ENCODE results near the gene MORN1. TPM values are rescaled to one million over a fixed set of nuclear protein-coding genes. Genes with fewer than 3 reads are reported as not detected.

MORN1 gene
- total RNA-seq, 1 experiment from 2014 or later, result 5.4 TPM

DNA sequence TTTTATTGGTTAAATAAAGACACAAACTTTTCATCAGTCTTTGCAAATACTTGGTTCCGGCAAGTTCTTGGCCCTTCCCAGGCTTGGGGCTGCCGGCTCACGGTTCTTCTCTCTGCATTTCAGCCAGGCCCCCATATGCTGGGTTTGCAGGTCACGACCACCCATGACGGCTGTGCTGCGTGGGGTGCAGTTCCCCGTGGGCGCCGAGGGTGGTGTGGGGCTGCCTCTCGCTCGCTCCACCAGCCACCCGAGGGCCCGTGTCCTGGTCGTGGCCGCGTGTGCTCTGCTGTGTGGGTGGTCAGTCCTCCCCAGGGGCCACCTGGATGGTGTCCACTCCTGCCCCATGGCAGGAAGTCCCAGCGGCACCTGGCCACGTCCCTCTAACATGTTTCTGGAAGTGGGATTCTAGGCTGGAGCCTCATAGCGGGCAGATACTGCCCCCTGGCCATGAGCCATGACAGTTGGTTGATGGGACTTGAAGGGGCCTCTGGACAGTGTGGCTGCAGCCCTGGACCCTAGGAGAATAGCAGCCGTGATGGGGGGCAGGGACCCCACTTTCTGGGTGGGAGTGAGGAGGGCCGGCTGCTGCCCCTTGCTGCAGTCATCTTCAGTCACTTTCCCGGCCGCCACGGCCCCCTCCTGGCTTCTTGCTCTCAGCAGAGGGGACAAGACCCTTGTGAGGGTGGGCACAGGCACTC, 117.0 kb downstream of the MORN1 start:
- no peak for DNase-seq (ENCODE audit: low spot score)

DNA sequence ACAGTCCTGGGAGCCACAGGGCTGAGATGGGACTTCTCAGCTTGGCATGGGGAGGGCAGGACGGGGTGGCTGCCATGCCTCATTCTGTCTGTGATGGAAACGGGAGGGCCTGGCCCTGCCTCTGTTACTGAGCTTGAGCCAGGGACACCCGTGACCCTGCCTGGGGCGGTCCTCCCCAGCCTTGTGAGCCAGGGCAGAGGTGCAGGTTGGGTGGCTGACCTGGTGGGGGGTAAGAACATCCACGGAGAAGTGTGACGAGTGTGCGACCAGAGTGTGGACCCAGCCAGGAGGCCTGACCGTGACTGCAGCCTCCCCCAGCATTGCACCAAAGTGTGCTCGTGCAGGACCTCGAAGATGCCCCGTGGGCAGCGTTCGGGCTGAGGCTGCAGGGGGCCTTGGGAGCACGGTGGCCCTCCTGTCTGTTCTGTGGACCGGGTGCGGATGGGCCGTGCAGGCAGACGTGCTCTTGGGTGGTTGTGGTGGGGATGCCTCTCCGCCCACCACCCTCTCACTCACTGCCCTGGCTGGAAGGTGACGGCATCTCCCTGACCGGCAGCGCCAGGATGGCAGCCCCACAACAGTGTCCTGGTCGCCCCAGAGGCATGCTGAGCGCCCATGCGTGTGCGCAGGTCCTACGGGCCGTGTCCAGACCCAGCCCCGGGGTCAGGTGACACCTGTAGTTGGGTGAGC, 117.8 kb downstream of the MORN1 start:
- DNase-seq (ENCODE audit: low spot score), result no peak

DNA sequence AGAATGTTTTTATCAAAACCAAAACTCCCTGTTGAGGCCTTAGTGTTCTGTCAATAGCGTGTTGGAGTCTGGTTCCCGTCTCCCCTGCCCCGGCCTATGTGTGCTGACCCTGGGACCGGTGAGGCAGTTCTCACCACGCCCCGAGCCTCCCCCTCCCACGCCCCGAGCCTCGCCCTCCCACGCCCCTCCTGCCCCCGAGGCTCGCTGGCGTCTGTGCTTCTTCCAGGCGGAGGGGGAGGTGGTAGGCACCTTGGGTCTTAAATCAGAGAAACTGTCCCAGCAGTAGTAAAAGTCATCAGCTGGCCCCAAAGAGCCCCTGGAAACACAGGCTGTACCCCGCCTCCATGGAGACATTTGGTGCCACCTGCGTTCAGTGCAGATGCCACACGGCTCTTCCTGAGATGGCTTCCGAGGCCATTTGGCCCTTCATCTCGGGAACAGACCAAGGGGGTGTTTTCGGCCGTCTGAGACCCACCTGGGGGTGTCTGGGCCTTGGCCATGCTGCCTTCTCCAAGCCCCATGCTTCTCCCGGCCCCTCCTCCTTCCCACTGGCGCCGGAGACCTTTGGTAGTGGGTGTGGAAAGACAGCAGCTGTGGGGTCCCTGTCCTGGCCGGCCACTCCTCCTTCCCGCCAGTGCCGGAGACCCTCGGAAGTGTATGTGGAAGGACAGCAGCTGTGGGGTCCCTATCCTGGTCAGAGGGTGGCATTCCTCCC, 118.5 kb downstream of the MORN1 start:
- no peak for DNase-seq (ENCODE audit: low spot score)

DNA sequence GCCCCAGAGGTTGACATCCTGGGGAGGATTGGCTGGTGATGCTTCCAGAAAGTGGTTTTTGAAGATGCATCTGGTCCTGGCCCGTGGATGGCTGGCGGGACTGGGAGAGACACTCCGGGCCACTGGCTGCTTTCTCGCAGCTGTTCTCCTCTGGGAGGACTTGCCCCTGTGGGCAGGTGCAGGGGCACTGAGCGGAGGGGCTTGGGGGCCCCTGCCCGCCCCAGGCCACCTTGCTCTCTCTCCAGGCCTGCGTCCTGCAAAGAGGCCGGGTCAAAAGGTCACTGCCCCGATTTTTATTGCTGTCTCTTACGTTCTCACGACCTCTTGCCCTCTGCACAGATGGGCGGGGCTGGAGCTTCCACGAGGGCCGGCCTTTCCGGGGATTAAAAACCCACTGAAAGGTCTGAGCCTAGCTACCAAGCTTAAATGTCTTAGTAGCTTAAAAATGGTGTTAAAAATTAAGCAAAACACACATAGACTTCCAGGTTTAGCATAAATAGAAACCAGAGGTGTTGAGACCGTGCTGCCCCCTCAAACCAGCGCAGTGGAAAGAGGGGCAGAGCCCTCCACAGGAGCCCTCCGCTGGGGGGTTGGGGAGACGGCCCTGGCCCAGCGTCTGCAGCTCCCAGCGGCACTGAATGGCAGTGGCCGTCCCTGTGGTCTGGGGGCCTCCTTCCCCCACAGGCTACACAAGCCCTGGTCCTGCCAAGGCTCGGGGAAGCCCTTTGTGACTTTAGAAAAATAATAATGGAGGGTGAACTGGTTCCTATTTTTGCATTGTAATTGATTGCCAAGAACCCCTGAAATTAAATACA, 119.3 kb downstream of the MORN1 start:
- no peak for DNase-seq (ENCODE audit: low spot score)

Other genes with a start within 250 kb of the MORN1 start
- 24.5 and 28.5 TPM in 2 replicates for gene FAAP20, start 196.8 kb downstream of the MORN1 start, total RNA-seq (2014; rRNA removed; shearing (Covaris generic))
- gene SKI, start 163.2 kb downstream of the MORN1 start, total RNA-seq (2014; rRNA removed; shearing (Covaris generic)), result 3.3 and 172 TPM in 2 replicates
- gene RER1, start 287 bp upstream of the MORN1 start, total RNA-seq (2014; rRNA removed; shearing (Covaris generic)), result 173 and 208 TPM in 2 replicates
- 26.1 and 44.5 TPM in 2 replicates for gene PEX10, start 21.0 kb upstream of the MORN1 start, total RNA-seq (2014; rRNA removed; shearing (Covaris generic))
- gene PLCH2, start 84.7 kb upstream of the MORN1 start, total RNA-seq (2014; rRNA removed; shearing (Covaris generic)), result 0.02 TPM in 1 of 2 replicates, not detected in the other
- gene PANK4, start 135.0 kb upstream of the MORN1 start, total RNA-seq (2014; rRNA removed; shearing (Covaris generic)), result 10.9 and 12.5 TPM in 2 replicates
- not detected in 2 replicates for gene HES5, start 138.7 kb upstream of the MORN1 start, total RNA-seq (2014; rRNA removed; shearing (Covaris generic))
- gene TNFRSF14, start 164.8 kb upstream of the MORN1 start, total RNA-seq (2014; rRNA removed; shearing (Covaris generic)), result 3.3 and 9.1 TPM in 2 replicates
- gene PRXL2B, start 195.2 kb upstream of the MORN1 start, total RNA-seq (2014; rRNA removed; shearing (Covaris generic)), result 18.8 and 29.0 TPM in 2 replicates
- not detected in 2 replicates for gene MMEL1, start 241.5 kb upstream of the MORN1 start, total RNA-seq (2014; rRNA removed; shearing (Covaris generic))